Measurements from ENCODE around the gene SF3B2. TPM values are rescaled to one million over a fixed set of nuclear protein-coding genes. Genes with fewer than 3 reads are reported as not detected.
A peak's percentile ranks its signal among the peaks of the same experiment; 100 is the strongest.

SF3B2 gene
- total and polyA plus RNA-seq, 9 of the 15 experiments (the other 6 are each of a cell fraction or from before 2014, with no cell fraction given), result 58.3 to 248 (median 157) TPM

- H3K27ac ChIP-seq (ENCODE audit: extremely low read depth, low read depth, low read length), result no peak overlapping the region
- FAIRE-seq (no peak), DNase-seq (ENCODE audit: extremely low read depth in 1 of 4, low spot score in 3 of 4) (no peak), ATAC-seq (no peak)
- peaks cover 43% of the 10 kb centered on the region for H3K79me2 ChIP-seq (ENCODE audit: control insufficient read depth, insufficient read depth, low read length)
- peaks cover 42% of the 10 kb centered on the region; the same call in 2 of the 3 replicates for H3K36me3 ChIP-seq (ENCODE audit: control insufficient read depth, insufficient read depth, low read length)
- H4K20me1 ChIP-seq (replicated peaks; ENCODE audit: control insufficient read depth, insufficient read depth, low read length), result peaks cover 3% of the 10 kb centered on the region; the same call in 1 of the 2 replicates
- in situ Hi-C loops (cut with MboI) (no loop called here), intact Hi-C loops (cut with micrococcal nuclease) (loop anchor here (5.0 kb wide), 1 partner anchor 63 kb away; no protein-coding TSS in a partner anchor)
- ChIA-PET POLR2A (interaction anchor here (0.6 to 1.1 kb wide), 3 partner anchors 9 to 112 kb away, joined by 3 to 4 read pairs (median 3); no protein-coding TSS in a partner anchor), CTCF (ENCODE audit: low intra/inter-chr PET ratio) (interaction anchor here (0.7 kb wide), 1 partner anchor 116 kb away, joined by 3 read pairs; the partner anchor contains the start of gene FIBP)
- H3K27me3 ChIP-seq (ENCODE audit: control insufficient read depth in 2 of 2, insufficient read depth in 2 of 2, low read length in 2 of 2), result no peaks in the 10 kb centered on the region
- H3K9me3 ChIP-seq (replicated peaks; ENCODE audit: control insufficient read depth, insufficient read depth, low read depth, low read length), result no peaks in the 10 kb centered on the region
- peak overlapping the region in 1 of 2 experiments; percentile 60; a peak in 1 of 4 replicates for H3K9ac ChIP-seq (ENCODE audit: insufficient read depth in 1 of 2, low read depth in 2 of 2, low read length in 2 of 2)
- H2AFZ ChIP-seq (ENCODE audit: low read depth, low read length), result no peak overlapping the region
- no peak overlapping the region for H3K4me3 ChIP-seq
- no peak for TF ChIP-seq E2F4 (CRISPR knock-in tag; IDR thresholded peaks at IDR 0.05; ENCODE audit: low read depth)
- TF ChIP-seq CGGBP1 (CRISPR knock-in tag; IDR thresholded peaks at IDR 0.05), result no peak
- no peak for TF ChIP-seq TCFL5 (CRISPR knock-in tag; conservative IDR thresholded peaks at IDR 0.05)
- no peak for TF ChIP-seq ZNF436 (CRISPR knock-in tag; IDR thresholded peaks at IDR 0.05)
- no peak for TF ChIP-seq BCL6 (CRISPR knock-in tag; IDR thresholded peaks at IDR 0.05)
- no peak for TF ChIP-seq SRSF1 (IDR thresholded peaks at IDR 0.05; ENCODE audit: low read depth, low read length)
- TF ChIP-seq MYBL2 (IDR thresholded peaks at IDR 0.05; ENCODE audit: low read depth), result no peak
- TF ChIP-seq MYBL2 (CRISPR knock-in tag; IDR thresholded peaks at IDR 0.05; ENCODE audit: borderline replicate concordance), result no peak
- TF ChIP-seq NR4A1 (CRISPR knock-in tag; IDR thresholded peaks at IDR 0.05), result no peak
- no peak for TF ChIP-seq NR4A1 (tag; IDR thresholded peaks at IDR 0.05)
- no peak for TF ChIP-seq PCBP1 (IDR thresholded peaks at IDR 0.05; ENCODE audit: low read depth, low read length, poor library complexity, severe bottlenecking)
- TF ChIP-seq HES1 (IDR thresholded peaks at IDR 0.05; ENCODE audit: low read depth), result no peak
- TF ChIP-seq LCOR (CRISPR knock-in tag; IDR thresholded peaks at IDR 0.05), result no peak
- TF ChIP-seq SREBF1 (IDR thresholded peaks at IDR 0.05; ENCODE audit: borderline replicate concordance, low read depth, low read length), result no peak
- TF ChIP-seq CHCHD3 (CRISPR knock-in tag; IDR thresholded peaks at IDR 0.05), result no peak
- TF ChIP-seq ZNF174 (CRISPR knock-in tag; IDR thresholded peaks at IDR 0.05), result no peak
- no peak for TF ChIP-seq ZNF212 (CRISPR knock-in tag; IDR thresholded peaks at IDR 0.05)
- TF ChIP-seq PTTG1 (tag; IDR thresholded peaks at IDR 0.05; ENCODE audit: low read depth), result no peak
- no peak for TF ChIP-seq NFIC (IDR thresholded peaks at IDR 0.05)
- no peaks in the 10 kb centered on the region for H3K9me1 ChIP-seq (ENCODE audit: control insufficient read depth, insufficient read depth, low read length)
- H3K4me2 ChIP-seq (ENCODE audit: insufficient read depth, low read length), result no peak overlapping the region
- 92% methylated on average over 4 of the region's 4 CpGs for WGBS (ENCODE audit: insufficient coverage, low coverage, missing lambda C conversion rate)
- no TSS peak for BruUV-seq (replicated peaks)
- peaks cover 28 to 34% of the 10 kb centered on the region in 2 experiments; a peak in 4 of 5 replicates for H3K4me1 ChIP-seq (replicated peaks in 1 of 2; ENCODE audit: control insufficient read depth in 2 of 2, insufficient read depth in 2 of 2, low read length in 2 of 2)
Measured at GRCh38 chr11:66004186-66004585, 48.0 kb upstream of the SF3B2 start.

Data from K562 (cell line).